ENCODE data around the gene LALBA. TPM values are rescaled to one million over a fixed set of nuclear protein-coding genes. Genes with fewer than 3 reads are reported as not detected.
A peak's percentile ranks its signal among the peaks of the same experiment; 100 is the strongest.

Gene LALBA
- total RNA-seq = not detected

DNA sequence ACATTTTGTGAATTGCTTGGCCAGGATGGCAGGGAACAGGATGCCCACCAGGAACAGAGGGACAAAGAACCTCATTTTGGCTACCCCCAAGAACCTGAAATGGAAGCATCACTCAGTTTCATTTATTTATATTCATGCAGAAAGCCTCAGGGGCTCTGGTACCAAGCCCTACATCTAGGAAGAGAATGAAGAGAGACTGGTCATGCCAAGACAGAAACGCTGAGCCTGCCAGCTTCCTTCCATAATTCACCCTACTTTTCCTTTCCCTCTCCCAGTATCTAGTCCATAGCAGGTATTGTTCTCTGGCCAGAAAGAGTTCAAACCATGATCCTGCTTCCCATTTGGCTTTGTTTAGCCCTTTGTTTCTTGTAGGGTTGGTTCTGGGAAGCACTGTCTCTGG, at the start of gene LALBA:
Gene LALBA, minus strand, starts transcription at position 101 of the 400 bp plus-strand sequence. Its CDS starts 26 bp downstream, at position 75.
- peaks cover 3% of the 10 kb centered on the region for H3K27me3 Mint-ChIP-seq
- DNase-seq = no peak
- POLR2A ChIA-PET = no interaction called here
- no peaks in the 10 kb centered on the region for H3K4me1 Mint-ChIP-seq (ENCODE audit: low read depth)
- H3K4me3 Mint-ChIP-seq = no peak within 1 kb of the TSS
- no peaks in the 10 kb centered on the region for H3K9me3 Mint-ChIP-seq
- intact Hi-C loops (cut with micrococcal nuclease) = no loop called here
- no peaks in the 10 kb centered on the region for H3K36me3 Mint-ChIP-seq
- CTCF ChIA-PET = no interaction called here
- H3K27ac Mint-ChIP-seq = no peak within 1 kb of the TSS

DNA sequence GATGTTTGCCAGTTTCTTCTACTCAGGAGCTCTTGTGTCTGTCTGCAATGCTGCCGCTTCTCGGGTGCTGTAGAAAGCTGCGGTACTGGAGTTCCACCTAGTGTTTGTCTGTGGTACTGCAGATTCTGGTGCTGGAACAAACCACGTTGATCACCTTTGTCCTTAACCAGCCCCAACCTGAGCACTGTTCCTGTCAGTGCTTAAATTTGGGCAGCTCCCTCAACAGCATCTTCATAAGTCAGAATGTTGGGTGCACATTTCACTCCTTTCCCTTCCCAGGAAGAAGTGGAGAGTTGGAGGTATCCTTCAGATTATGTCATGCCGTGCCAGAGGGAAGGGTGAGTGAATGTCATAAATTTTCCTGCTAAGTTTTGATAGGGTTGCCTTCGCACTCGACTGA, 48.7 kb upstream of the LALBA start:
- CTCF ChIA-PET = interaction anchor here (0.5 to 7.0 kb wide), 61 partner anchors 10 to 667 kb away, joined by 3 to 202 read pairs (median 3); partner anchors contain the start of genes ASB8, CCDC184 and TMEM106C
- peaks cover 9% of the 10 kb centered on the region for H3K9me3 Mint-ChIP-seq
- H3K27me3 Mint-ChIP-seq = peaks cover 22% of the 10 kb centered on the region
- no peak overlapping the region for H3K27ac Mint-ChIP-seq
- peak; percentile 83 for DNase-seq
- POLR2A ChIA-PET = interaction anchor here (0.5 kb wide), 1 partner anchor 1404 kb away, joined by 4 read pairs; no protein-coding TSS in a partner anchor
- H3K4me1 Mint-ChIP-seq (ENCODE audit: low read depth) = no peaks in the 10 kb centered on the region
- peaks cover under 1% of the 10 kb centered on the region for H3K36me3 Mint-ChIP-seq
- intact Hi-C loops (cut with micrococcal nuclease) = loop anchor here (1.0 to 5.0 kb wide), 3 partner anchors 76 to 436 kb away; partner anchors contain the start of gene CCDC184
- H3K4me3 Mint-ChIP-seq = no peak overlapping the region

GRCh38 chr12:48615681-48616080, 45.8 kb upstream of the LALBA start:
- intact Hi-C loops (cut with micrococcal nuclease) = loop anchor here (5.0 kb wide), 2 partner anchors 418 to 433 kb away; partner anchors contain the start of gene CCDC184
- no peak for DNase-seq
- Mint-ChIP-seq H3K9me3 (peaks cover 30% of the 10 kb centered on the region), H3K27ac (no peak overlapping the region), H3K27me3 (peaks cover 29% of the 10 kb centered on the region), H3K36me3 (peaks cover 5% of the 10 kb centered on the region), H3K4me3 (no peak overlapping the region), H3K4me1 (ENCODE audit: low read depth) (no peaks in the 10 kb centered on the region)
- ChIA-PET CTCF (interaction anchor here (0.6 to 7.0 kb wide), 2 partner anchors 74 to 178 kb away, joined by 3 to 202 read pairs; no protein-coding TSS in a partner anchor), POLR2A (no interaction called here)

- Mint-ChIP-seq H3K4me3 (no peak overlapping the region), H3K4me1 (ENCODE audit: low read depth) (no peaks in the 10 kb centered on the region), H3K27ac (no peak overlapping the region), H3K9me3 (peaks cover 39% of the 10 kb centered on the region), H3K36me3 (peaks cover 5% of the 10 kb centered on the region), H3K27me3 (peaks cover 22% of the 10 kb centered on the region)
- CTCF ChIA-PET = no interaction called here
- no peak for DNase-seq
- POLR2A ChIA-PET = no interaction called here
- intact Hi-C loops (cut with micrococcal nuclease) = no loop called here
Observed at GRCh38 chr12:48613321-48613720, 43.5 kb upstream of the LALBA start.

GRCh38 chr12:48602192-48602989, 32.5 kb upstream of the LALBA start:
- ChIA-PET POLR2A (no interaction called here), CTCF (interaction anchor here (1.7 kb wide), 1 partner anchor 16 kb away, joined by 7 read pairs; no protein-coding TSS in a partner anchor)
- no peak for DNase-seq
- Mint-ChIP-seq H3K27ac (no peak overlapping the region), H3K9me3 (peaks cover 28% of the 10 kb centered on the region), H3K36me3 (peaks cover 2% of the 10 kb centered on the region), H3K4me1 (ENCODE audit: low read depth) (no peaks in the 10 kb centered on the region), H3K4me3 (no peak overlapping the region), H3K27me3 (peaks cover 4% of the 10 kb centered on the region)
- intact Hi-C loops (cut with micrococcal nuclease) = no loop called here

GRCh38 chr12:48601013-48601756, 31.3 kb upstream of the LALBA start:
- ChIA-PET CTCF (interaction anchor here (0.6 to 1.7 kb wide), 3 partner anchors 16 to 264 kb away, joined by 3 to 7 read pairs (median 4); no protein-coding TSS in a partner anchor), POLR2A (no interaction called here)
- H3K4me1 Mint-ChIP-seq (ENCODE audit: low read depth) = no peaks in the 10 kb centered on the region
- no peak for DNase-seq
- no peaks in the 10 kb centered on the region for H3K36me3 Mint-ChIP-seq
- intact Hi-C loops (cut with micrococcal nuclease) = no loop called here
- peaks cover 19% of the 10 kb centered on the region for H3K9me3 Mint-ChIP-seq
- H3K27ac Mint-ChIP-seq = no peak overlapping the region
- peaks cover 4% of the 10 kb centered on the region for H3K27me3 Mint-ChIP-seq
- no peak overlapping the region for H3K4me3 Mint-ChIP-seq

DNA sequence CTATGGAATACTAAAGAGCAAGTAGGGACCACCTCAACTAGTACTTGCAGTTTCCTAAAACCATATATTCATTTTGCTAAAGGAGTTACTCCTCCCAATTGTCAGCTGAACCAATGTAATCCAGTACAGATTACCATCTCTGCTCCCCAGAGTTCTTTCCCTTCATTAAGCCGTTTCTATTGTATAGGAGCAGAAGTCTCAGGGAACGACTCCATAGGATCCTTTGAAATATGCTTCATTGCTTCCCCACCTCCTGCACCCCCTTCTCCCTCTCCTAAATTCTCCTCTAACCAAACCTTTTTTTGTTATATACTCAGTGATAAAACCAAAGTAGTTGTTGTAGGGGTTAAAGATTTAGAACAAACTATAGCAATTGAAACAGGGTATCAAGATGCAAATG, 30.7 kb upstream of the LALBA start:
- Mint-ChIP-seq H3K4me1 (ENCODE audit: low read depth) (no peaks in the 10 kb centered on the region), H3K9me3 (peaks cover 18% of the 10 kb centered on the region), H3K27me3 (peaks cover 4% of the 10 kb centered on the region), H3K4me3 (no peak overlapping the region), H3K27ac (no peak overlapping the region), H3K36me3 (no peaks in the 10 kb centered on the region)
- ChIA-PET POLR2A (no interaction called here), CTCF (interaction anchor here (0.8 kb wide), 1 partner anchor 17 kb away, joined by 4 read pairs; no protein-coding TSS in a partner anchor)
- DNase-seq = no peak
- intact Hi-C loops (cut with micrococcal nuclease) = no loop called here

GRCh38 chr12:48592591-48593086, 22.8 kb upstream of the LALBA start:
- Mint-ChIP-seq H3K36me3 (no peaks in the 10 kb centered on the region), H3K4me3 (no peak overlapping the region), H3K27me3 (peaks cover 18% of the 10 kb centered on the region), H3K4me1 (ENCODE audit: low read depth) (no peaks in the 10 kb centered on the region), H3K27ac (no peak overlapping the region), H3K9me3 (peaks cover 2% of the 10 kb centered on the region)
- DNase-seq = no peak
- CTCF ChIA-PET = no interaction called here
- POLR2A ChIA-PET = no interaction called here
- intact Hi-C loops (cut with micrococcal nuclease) = no loop called here

DNA sequence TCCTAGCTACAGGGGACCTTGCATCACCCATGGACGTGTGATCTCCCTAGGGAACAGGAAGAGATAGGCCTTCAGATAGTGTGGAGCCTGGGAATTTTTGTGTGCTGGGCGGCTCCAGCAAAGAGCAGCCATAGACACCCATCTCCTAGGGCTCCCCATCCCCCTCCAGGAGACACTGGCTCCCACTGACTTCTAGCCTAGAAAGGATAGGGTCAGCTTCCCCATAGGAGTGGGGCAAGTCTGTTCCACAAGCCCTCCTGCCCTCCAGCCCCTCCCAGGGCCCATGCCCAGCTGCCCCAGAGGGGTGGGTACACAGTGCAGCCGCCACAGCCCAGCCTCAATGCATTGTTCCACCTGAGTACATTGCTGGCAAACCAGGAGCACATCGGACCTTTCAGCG, 16.5 kb upstream of the LALBA start:
- peaks cover 16% of the 10 kb centered on the region for H3K27me3 Mint-ChIP-seq
- no peaks in the 10 kb centered on the region for H3K4me1 Mint-ChIP-seq (ENCODE audit: low read depth)
- no peaks in the 10 kb centered on the region for H3K36me3 Mint-ChIP-seq
- H3K27ac Mint-ChIP-seq = no peak overlapping the region
- POLR2A ChIA-PET = no interaction called here
- DNase-seq = no peak
- no peaks in the 10 kb centered on the region for H3K9me3 Mint-ChIP-seq
- CTCF ChIA-PET = no interaction called here
- H3K4me3 Mint-ChIP-seq = no peak overlapping the region
- intact Hi-C loops (cut with micrococcal nuclease) = no loop called here

- Mint-ChIP-seq H3K27ac (no peak overlapping the region), H3K4me1 (ENCODE audit: low read depth) (no peaks in the 10 kb centered on the region), H3K36me3 (no peaks in the 10 kb centered on the region), H3K27me3 (peaks cover 10% of the 10 kb centered on the region), H3K9me3 (no peaks in the 10 kb centered on the region), H3K4me3 (no peak overlapping the region)
- ChIA-PET POLR2A (no interaction called here), CTCF (no interaction called here)
- intact Hi-C loops (cut with micrococcal nuclease) = no loop called here
- no peak for DNase-seq
Observed at GRCh38 chr12:48583728-48584127, 13.9 kb upstream of the LALBA start.

- H3K4me1 Mint-ChIP-seq (ENCODE audit: low read depth) = no peaks in the 10 kb centered on the region
- ChIA-PET POLR2A (interaction anchor here (0.6 kb wide), 1 partner anchor 92 kb away, joined by 3 read pairs; no protein-coding TSS in a partner anchor), CTCF (no interaction called here)
- peaks cover 4% of the 10 kb centered on the region for H3K27me3 Mint-ChIP-seq
- no peaks in the 10 kb centered on the region for H3K36me3 Mint-ChIP-seq
- H3K27ac Mint-ChIP-seq = no peak overlapping the region
- no peak overlapping the region for H3K4me3 Mint-ChIP-seq
- intact Hi-C loops (cut with micrococcal nuclease) = no loop called here
- no peaks in the 10 kb centered on the region for H3K9me3 Mint-ChIP-seq
- no peak for DNase-seq
Observed at GRCh38 chr12:48580831-48581230, 11.0 kb upstream of the LALBA start.

- ChIA-PET POLR2A (no interaction called here), CTCF (no interaction called here)
- no peak overlapping the region for H3K4me3 Mint-ChIP-seq
- H3K27ac Mint-ChIP-seq = no peak overlapping the region
- intact Hi-C loops (cut with micrococcal nuclease) = no loop called here
- H3K4me1 Mint-ChIP-seq (ENCODE audit: low read depth) = no peaks in the 10 kb centered on the region
- no peaks in the 10 kb centered on the region for H3K36me3 Mint-ChIP-seq
- peaks cover 5% of the 10 kb centered on the region for H3K27me3 Mint-ChIP-seq
- H3K9me3 Mint-ChIP-seq = no peaks in the 10 kb centered on the region
- DNase-seq = no peak
Observed at GRCh38 chr12:48572326-48572725, 2.5 kb upstream of the LALBA start.

All from activated CD4-positive, alpha-beta memory T cell treated with anti-CD3 and anti-CD28 coated beads for 36 hours (primary cell).